ENCODE data around the gene HOXA13.

GRCh38 chr7:27147199-27148030, 52.5 kb downstream of the HOXA13 start, which contains the start of gene HOXA6:
- no peak for TF ChIP-seq POLR2AphosphoS5 (IDR thresholded peaks at IDR 0.05; ENCODE audit: borderline replicate concordance, low read depth, low read length)
- no peak for TF ChIP-seq EZH2 (IDR thresholded peaks at IDR 0.05)

All from SK-N-MC (cell line).